HG03039 (cell line): Measurements from ENCODE around the gene SECISBP2.
"Not testable (repeated sequence)": the region's sequence is repeated elsewhere in the genome, so short reads cannot be mapped to it uniquely, and the experiment has no call there.

Source experiments
- ATAC-seq: cut with Tn5 transposase; IDR thresholded peaks from one replicate; pipeline ENCODE4 v1.9.1; 2021; ENCODE audit warnings: mild to moderate bottlenecking, moderate library complexity; ENCODE audit not compliant: unreplicated experiment

The SECISBP2 gene, protein sequence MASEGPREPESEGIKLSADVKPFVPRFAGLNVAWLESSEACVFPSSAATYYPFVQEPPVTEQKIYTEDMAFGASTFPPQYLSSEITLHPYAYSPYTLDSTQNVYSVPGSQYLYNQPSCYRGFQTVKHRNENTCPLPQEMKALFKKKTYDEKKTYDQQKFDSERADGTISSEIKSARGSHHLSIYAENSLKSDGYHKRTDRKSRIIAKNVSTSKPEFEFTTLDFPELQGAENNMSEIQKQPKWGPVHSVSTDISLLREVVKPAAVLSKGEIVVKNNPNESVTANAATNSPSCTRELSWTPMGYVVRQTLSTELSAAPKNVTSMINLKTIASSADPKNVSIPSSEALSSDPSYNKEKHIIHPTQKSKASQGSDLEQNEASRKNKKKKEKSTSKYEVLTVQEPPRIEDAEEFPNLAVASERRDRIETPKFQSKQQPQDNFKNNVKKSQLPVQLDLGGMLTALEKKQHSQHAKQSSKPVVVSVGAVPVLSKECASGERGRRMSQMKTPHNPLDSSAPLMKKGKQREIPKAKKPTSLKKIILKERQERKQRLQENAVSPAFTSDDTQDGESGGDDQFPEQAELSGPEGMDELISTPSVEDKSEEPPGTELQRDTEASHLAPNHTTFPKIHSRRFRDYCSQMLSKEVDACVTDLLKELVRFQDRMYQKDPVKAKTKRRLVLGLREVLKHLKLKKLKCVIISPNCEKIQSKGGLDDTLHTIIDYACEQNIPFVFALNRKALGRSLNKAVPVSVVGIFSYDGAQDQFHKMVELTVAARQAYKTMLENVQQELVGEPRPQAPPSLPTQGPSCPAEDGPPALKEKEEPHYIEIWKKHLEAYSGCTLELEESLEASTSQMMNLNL

DNA sequence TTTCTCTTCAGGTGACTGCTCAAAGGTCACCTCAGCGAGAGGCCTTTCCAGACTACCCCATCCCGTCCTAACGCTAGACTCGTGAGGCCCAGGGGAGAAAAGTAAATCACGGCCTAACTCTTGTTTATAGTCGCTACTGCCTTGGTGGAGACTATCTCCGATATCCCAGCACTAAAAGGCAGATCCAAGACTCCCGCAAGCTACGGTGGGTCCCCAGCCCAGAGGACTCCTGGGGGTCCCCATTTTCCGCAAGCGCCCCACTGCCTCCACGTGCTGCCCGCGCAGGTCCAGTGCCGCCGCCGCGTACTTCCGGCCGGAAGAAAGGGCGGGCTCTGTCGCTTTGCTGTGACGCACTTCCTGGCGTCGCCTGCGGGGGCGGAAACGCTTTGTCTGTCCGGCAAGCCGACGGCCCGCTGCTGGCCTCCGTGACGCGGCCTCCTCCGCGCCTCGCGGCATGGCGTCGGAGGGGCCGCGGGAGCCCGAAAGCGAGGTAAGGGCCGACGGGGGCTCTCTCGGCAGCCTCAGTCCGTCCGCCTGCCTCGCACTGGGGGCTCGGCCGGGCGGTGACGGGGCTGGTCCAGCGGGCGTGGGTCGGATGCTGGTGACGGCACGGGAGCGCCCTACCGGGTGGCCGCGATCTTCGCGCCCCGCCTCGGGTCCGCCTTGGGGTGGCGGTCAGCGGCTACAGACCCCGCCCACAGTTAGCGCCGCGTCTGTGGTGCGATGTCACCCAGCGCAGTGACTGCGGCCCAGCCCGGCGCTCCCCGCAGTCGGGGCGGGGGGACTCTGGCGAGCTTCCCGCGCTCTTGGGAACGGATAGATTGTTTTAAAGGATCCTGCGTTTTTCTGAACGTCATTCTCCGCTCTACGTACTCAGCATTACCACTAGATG lies at the start of gene SECISBP2:
Gene SECISBP2, plus strand, starts transcription at position 378 of the 892 bp plus-strand sequence. Its CDS starts 77 bp downstream, at position 455.
- ATAC-seq, result peak; percentile 87

DNA sequence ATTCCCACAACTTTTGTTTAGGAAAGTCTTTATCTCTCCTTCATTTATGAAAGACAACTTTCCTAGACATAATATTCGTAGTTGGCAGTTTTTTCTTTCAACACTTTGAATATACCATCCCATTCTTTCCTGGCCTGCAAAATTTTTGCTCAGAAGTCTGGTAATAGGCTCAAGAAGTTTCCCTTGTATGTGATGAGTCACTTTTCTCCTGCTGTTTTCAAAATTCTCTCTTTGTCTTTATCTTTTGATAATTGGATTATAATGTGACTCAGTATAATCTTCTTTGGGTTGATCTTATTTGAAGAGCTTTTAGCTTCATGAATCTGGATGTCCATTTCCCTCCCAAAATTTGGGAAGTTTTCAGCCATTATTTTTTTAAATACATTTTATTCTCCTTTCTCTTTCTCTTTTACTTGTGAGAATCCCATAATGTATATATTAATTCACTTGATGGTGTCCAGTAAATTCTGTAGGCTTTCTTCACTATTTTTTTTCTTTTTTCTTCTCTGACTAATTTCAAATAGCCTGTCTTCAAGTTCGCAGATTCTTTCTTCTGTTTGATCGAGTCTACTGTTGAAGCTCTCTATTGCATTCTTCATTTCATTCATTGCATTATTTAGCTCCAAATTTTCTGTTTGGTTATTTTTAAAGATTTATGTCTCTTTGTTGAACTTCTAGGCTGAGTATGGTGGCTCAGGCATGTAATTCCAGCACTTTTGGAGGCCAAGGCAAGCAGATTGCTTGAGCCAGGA lies 44.6 kb upstream of the SECISBP2 start:
- ATAC-seq, result no peak

DNA sequence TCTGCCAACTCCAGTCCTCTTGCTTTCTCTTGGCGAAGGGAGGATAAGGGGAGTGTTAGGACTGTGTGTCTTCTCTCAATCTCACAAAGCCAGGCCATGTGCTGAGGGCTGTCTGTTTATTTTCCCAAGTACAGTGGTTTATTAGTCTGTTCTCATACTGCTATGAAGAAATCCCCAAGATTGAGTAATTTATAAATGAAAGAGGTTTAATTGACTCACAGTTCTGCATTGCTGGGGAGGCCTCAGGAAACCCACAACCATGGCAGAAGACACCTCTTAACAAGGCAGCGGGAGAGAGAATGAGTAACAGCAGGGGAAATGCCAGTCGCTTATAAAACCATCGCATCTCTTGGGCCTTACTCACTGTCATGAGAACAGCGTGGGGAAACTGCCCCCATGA lies 43.5 kb upstream of the SECISBP2 start:
- no peak for ATAC-seq

DNA sequence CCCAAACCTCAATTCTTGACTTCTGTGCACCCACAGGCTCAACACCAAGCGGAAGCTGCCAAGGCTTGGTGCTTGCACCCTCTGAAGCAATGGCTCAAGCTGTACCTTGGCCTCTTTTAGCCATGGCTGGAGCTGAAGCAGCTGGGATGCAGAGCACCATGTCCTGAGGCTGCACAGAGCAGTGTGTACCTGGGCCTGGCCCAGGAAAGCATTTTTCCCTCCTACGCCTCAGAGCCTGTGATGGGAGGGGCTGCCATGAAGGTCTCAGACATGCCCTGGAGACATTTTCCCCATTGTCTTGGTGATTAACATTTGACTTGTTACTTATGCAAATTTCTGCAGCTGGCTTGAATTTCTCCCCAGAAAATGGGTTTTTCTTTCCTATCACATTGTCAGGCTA lies 42.3 kb upstream of the SECISBP2 start:
- not testable (repeated sequence) for ATAC-seq

DNA sequence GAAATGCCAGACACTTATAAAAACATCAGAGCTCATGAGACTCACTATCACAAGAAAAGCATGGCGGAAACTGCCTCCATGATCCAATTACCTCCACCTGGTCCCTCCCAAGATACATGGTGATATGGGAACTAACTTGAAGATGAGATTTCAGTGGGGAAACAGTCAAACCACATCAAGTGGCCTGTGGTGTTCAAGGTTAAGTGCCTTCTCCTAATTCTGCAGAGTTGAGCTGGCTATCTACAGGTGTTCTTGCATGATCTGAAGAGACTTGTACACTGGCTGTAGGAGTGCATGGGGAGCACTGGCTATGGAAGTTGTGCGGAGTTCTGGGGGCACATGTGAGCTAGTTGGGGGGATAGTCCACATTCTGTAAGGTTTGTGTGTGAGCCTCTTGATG lies 41.3 kb upstream of the SECISBP2 start:
- ATAC-seq, result no peak

DNA sequence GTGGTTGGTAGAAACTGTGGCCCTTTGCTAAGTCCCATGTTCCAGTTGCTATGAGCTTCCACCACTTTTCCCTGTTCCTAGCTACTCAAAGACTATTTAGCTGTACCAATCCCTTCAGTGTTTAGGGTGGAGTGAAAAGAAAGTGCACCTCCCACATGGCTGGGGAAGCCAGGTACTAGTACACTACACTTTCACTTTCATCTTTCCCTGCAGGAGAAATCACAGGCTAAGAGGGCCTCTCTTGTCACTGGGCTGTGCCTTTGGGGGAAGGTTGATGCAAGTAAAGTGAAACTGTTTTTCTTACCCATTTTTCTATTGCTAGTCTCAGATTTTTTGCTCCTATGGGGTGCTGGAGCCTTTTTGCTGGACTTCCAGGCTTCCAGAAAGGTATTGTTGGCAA lies 40.8 kb upstream of the SECISBP2 start:
- ATAC-seq, result no peak

DNA sequence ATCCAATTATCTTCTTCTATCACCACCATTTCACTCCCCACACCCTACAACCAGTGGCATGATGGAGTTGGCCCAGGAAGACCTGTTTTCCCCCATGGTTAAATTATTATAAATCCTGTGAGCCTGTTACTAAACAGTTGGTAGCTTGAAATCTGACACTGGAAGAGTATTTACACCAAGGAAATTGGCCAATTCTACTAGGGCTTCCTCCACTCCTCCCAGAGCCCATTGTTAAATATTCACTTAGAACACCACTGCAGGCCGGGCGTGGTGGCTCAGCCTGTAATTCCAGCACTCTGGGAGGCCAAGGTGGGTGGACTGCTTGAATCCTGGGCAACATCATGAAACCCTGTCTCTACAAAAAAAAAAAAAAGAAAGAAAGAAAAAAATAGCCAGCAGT lies 39.7 kb upstream of the SECISBP2 start:
- no peak for ATAC-seq

DNA sequence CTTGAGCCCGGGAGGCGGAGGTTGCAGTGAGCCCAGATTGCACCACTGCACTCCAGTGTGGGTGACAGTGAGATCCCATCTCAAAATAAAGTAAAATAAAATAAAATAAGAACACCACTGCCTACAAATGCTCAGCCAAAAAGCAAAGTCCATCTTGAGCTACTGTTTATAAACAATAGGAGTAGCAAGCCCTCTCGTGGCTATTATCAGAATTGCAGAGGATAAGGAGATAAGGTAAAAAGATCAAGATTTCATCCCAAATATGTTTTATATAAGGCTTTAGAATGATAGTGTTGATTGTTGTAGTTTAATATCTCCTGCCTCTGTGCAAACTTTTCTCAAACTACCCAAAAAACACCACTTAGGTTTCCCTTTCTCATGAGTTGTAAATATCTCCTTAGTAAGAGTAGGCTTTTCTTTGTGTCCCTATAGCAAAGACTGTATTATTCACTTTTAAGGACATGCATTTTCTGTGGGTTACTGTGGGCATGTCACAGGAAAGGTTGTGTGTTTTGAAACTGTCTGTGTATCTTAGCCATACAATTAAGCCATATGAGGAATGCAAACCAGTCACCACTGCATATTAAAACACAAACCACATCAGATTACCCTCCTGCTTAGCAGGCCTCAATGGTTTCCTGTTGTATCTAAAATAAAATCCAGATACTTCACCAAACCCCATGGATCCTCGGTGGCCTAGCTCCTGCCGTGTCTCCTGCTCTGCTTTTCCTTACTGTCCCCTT lies 39.1 kb upstream of the SECISBP2 start:
- ATAC-seq, result no peak

DNA sequence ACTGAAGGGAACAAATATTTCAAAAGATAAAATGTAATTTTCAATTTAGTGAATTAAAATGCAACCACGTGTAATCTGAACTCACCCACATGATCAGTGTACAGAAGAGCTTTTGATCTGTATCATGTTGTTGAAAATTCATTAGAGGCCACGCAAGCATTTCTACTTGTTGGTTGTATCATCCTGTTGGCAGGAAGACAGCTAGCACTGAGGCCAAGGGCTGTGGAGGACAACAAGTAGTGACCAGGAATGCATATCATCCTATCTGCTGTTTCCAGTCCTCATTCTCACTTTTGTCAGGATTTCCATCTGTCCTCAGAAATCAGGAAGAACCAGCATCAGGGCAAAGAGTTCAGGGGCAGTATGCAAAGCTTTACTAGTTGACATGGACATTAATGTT lies 37.2 kb upstream of the SECISBP2 start:
- ATAC-seq, result no peak

DNA sequence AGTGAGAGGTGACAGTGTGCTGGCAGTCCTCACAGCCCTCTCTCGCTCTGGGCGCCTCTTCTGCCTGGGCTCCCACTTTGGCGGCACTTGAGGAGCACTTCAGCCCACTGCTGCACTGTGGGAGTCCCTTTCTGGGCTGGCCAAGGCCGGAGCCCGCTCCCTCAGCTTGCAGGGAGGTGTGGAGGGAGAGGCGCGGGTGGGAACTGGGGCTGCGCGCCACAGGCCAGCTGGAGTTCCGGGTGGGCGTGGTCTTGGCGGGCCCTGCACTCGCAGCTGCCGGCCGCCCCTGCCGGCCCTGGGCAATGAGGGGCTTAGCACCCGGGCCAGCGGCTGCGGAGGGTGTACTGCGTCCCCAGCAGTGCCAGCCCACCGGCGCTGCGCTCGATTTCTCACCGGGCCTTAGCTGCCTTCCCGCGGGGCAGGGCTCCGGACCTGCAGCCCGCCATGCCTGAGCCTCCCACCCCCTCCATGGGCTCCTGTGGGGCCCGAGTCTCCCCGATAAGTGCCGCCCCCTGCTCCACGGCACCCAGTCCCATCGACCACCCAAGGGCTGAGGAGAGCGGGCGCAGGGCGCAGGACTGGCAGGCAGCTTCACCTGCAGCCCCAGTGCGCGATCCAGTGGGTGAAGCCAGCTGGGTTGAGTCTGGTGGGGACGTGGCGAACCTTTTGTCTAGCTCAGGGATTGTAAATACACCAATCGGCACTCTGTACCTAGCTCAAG lies 35.9 kb upstream of the SECISBP2 start:
- ATAC-seq, result not testable (repeated sequence)

DNA sequence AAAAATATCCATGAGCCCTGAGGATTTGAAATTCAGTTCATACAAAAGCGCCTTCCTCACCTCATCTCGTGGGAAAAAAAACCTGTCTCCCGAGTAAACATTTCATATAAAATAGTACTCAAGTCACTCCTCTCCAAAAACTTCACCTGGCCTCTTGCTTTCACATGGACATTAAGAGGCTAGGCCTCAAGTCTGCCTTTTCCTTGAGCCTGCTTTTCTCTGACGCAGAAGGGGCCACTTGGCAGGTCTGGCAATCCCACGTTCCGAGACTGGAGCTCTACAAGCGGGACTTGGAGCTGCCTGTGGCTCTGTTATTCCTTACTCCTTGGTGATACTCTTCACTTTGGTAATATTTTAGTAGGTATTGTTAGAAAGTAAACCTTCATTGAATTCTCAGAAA lies 34.2 kb upstream of the SECISBP2 start:
- no peak for ATAC-seq

DNA sequence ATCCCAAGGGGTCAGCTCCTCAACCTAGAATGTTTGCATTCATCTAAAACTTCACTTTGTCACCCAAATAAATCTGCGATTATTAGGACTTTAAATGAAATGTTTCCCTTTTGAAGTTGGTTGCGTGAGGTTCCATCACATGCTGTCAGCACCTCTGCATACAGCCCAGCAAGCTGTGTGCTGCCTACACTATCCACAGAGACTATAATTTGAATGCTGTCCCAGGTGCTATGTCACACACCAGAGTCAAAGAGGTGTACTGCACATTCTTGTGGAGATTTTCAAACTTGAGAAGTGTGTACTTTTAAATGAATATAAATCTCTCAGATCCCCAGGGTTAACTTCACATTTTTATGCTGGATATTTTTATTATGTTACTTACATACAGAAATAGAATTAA lies 26.6 kb upstream of the SECISBP2 start:
- ATAC-seq, result no peak

DNA sequence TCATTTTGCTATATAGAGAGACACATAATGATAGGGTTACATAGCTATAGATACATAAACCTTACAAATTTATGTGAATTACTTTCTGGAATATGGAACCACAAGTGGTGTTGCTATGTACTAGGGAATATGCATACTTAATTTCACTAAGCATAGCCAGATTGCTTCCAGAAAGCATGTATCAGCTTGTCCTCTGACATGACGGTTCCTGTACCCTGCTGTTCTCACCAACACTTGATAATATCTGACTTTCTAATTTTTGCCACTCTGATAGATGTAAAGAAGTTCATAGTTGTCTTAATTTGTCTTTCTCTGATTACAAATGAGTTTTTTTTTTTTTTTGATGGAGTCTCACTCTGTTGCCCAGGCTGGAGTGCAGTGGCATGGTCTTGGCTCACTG lies 25.3 kb upstream of the SECISBP2 start:
- no peak for ATAC-seq

DNA sequence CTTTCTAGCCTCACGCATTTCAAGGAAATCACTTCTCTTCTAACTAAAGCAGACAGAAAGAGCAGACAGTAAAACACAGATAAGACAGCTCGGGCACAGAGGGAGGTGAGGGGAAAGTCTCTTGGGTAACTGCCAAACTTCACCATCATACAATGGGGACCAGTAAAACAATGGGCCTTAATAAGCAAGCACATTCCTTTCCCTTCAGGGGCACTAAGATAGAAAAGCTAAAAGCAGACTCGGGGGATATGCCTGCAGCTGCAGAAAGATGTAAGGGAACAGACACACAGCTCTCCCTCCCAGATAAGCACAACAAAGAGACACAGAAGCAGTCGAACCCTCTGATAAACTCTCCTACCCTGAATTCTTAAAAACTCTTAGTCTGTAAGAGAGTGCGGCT lies 22.9 kb upstream of the SECISBP2 start:
- ATAC-seq, result no peak

DNA sequence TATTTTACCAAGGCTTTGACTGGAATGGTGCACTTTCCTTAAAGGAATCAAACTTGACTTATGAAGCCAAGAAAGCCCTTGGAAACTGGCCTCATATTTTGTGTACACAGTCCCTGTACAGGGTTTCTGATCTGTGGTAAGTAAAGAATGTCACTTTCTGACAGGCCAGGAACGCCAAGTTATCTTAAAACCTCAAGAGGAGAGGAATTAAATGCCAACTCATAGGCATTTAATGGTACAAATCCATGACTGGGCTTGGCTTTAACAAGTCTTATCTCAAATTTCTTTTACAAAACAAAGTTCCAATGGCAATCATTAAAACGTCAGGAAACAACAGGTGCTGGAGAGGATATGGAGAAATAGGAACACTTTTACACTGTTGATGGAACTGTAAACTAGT lies 16.3 kb upstream of the SECISBP2 start:
- not testable (repeated sequence) for ATAC-seq

DNA sequence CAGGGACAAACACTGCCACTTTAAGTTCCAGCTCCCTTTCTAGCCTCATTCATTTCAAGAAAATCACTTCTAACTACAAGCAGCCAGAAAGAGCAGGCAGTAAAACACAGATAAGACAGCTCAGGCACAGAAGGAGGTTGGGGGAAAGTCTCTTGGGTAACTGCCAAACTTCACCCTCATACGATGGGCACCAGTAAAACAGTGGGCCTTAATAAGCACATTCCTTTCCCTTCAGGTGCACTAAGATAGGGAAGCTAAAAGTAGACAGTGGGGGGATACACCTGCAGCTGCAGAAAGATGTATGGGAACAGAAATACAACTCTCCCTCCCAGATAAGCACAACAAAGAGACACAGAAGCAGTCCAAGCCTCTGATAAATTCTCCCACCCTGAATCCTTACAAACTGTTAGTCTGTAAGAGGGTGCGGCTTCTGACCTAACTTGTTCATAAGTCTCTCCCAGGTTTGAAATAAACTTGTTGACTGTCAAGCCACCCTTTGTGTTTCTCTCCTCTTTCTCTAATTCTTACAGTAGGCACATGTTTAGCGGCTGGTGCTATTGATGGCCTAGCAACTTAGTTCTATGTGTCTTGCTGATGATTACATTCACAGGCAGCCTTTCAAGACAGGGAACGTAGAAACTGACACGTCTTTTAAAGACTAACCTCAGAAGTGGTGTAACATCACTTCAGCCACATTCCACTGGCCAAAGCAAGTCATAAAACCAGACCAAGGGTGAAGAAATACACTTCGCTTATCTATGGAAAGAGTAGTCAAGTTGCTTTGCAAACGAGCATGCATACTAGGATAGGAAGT lies 14.1 kb upstream of the SECISBP2 start:
- ATAC-seq, result no peak

DNA sequence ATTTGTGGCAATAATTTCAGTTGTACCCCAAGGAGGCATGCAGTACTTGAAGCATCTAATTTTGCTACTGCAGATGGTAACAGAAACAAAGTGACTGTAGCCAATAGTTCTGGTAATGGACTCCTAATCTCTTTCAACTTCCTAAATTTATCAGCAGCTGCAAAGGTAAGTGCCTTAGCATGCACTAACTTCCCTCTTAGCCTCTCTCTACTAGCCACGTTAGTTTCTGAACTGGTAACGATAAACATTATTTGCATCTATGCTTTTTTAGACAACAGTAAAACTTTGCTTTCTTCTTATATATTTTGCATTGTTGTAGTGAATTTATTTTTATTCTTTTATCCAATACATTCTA lies 13.5 kb upstream of the SECISBP2 start:
- no peak for ATAC-seq

DNA sequence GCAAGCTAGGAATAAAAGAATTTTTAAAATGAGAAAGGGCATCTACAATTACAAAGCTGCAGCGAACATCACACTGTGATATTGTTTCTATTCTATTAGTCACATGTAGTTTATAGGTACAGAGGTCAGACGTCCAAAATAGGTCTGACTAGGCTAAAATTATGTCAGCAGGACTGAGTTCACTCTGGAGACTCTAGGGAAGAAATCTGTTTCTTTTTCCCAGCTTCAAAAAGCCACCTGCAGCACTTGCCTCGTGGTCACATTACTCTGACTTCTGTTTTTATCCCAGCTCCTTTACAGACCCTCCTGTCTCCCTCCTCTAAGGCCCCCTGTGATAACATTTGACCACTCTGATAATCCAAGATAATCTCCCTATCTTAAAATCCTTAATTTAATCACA lies 12.4 kb upstream of the SECISBP2 start:
- no peak for ATAC-seq
